Measurements from ENCODE around the gene TMEM91.

DNA sequence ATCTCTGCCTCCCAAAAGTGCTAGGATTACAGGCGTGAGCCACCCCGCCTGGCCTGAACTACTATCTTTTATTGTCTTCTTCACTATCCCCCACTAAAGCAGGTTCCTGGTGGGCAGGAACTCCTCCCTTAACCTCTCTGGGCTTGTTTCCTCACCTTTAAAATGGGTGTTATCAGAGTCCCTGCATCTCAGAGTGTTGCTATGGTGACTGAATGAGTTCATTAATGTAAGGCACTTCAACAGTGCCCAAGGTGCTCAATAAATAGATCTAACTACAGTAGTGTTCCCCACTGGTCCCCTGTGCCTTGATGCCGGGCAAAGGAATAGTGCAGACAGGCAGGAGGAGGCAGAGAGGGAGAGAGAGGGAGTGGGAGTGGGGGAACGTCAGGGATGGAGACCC lies 45.9 kb upstream of the TMEM91 start:
- TF ChIP-seq, protein P1, sequence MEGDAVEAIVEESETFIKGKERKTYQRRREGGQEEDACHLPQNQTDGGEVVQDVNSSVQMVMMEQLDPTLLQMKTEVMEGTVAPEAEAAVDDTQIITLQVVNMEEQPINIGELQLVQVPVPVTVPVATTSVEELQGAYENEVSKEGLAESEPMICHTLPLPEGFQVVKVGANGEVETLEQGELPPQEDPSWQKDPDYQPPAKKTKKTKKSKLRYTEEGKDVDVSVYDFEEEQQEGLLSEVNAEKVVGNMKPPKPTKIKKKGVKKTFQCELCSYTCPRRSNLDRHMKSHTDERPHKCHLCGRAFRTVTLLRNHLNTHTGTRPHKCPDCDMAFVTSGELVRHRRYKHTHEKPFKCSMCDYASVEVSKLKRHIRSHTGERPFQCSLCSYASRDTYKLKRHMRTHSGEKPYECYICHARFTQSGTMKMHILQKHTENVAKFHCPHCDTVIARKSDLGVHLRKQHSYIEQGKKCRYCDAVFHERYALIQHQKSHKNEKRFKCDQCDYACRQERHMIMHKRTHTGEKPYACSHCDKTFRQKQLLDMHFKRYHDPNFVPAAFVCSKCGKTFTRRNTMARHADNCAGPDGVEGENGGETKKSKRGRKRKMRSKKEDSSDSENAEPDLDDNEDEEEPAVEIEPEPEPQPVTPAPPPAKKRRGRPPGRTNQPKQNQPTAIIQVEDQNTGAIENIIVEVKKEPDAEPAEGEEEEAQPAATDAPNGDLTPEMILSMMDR (IDR thresholded peaks at IDR 0.05), result no peak
- TF ChIP-seq EZH2 (IDR thresholded peaks at IDR 0.05), result no peak
- no peak for TF ChIP-seq EZH2phosphoT487 (IDR thresholded peaks at IDR 0.05)

Data from neural progenitor cell (in vitro differentiated cells).